ENCODE measurements around the gene CALM1.

CALM1 gene

DNA sequence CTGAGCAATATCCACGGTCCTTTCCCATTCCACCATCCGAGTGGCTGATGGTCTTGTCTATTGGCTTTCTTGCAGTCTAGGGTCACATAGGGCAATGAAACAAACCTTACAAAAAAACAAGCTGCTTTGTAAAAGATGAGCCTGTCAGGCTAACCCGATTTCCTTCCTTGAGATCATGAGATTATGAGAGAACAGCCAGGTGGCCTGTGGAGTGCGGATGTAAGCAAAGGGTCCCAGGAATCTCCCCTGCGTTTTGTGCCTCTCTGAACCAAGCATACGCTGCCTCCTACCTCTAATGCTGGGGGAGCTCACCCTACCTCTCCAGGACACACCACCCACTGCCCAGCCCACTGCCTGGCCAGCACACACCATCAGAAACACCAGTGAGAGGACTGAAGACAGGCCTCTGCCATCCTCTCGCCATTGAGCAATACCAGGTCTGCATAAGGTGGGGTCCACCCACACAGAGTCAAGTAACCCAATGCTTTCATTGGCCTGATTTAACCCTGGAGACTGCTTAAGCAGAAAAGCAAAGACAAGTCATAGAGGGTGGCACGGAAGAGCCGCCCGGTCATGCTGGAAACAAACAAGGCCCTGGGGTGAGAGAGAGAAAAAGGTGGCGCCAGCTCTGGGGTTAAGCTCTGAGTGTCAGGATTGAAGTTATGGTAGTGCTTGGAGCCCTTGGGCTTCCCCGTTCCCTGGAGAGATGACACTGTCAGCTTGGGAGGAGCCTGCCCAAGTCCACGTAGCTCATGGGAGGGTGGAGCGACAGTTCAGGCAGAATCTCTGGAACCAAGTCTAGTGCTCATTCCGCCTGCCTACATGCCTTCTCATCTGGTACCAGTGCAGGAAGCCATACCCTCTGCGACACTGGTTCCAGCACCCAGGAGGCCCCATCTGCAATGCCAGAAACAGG, 46.6 kb downstream of the CALM1 start:
- TF ChIP-seq, protein P1, sequence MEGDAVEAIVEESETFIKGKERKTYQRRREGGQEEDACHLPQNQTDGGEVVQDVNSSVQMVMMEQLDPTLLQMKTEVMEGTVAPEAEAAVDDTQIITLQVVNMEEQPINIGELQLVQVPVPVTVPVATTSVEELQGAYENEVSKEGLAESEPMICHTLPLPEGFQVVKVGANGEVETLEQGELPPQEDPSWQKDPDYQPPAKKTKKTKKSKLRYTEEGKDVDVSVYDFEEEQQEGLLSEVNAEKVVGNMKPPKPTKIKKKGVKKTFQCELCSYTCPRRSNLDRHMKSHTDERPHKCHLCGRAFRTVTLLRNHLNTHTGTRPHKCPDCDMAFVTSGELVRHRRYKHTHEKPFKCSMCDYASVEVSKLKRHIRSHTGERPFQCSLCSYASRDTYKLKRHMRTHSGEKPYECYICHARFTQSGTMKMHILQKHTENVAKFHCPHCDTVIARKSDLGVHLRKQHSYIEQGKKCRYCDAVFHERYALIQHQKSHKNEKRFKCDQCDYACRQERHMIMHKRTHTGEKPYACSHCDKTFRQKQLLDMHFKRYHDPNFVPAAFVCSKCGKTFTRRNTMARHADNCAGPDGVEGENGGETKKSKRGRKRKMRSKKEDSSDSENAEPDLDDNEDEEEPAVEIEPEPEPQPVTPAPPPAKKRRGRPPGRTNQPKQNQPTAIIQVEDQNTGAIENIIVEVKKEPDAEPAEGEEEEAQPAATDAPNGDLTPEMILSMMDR (IDR thresholded peaks at IDR 0.05; ENCODE audit: extremely low read depth, missing control alignments): no peak

DNA sequence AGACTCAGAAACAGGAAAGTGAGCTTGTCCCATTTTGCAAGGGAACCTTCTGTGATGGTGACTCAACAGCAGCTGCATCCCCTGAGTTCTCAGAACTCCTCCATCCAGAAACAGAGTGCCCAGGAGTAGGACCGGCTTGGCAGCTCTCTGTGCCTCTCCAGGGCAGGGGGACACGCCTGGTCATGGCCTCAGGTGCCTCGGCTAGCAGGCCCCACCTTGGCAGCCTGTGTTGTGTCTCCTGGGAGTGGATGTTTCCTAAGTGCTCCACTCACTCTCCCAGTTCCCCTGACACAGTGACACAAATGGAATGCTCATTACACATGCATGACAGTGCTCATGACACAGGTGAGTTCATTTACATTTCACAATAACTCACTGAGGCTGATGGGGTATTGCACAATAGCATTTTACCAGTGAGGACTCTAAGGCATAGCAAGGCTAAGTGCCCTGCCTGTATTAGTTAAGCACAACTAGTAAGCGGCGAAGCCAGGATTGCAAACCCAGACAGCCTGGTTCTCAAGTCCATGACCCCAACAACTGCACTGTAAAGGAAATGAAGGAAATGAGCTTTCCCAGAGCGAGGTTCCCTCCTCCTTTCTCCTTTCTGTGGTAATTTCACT, 47.4 kb downstream of the CALM1 start:
- TF ChIP-seq, protein P1 (IDR thresholded peaks at IDR 0.05; ENCODE audit: extremely low read depth, missing control alignments): no peak
- no peak for DNase-seq (ENCODE audit: low spot score)

More for the DNA sequence above, 46.6 kb downstream of the CALM1 start:
- no peak for DNase-seq (ENCODE audit: low spot score)

DNA sequence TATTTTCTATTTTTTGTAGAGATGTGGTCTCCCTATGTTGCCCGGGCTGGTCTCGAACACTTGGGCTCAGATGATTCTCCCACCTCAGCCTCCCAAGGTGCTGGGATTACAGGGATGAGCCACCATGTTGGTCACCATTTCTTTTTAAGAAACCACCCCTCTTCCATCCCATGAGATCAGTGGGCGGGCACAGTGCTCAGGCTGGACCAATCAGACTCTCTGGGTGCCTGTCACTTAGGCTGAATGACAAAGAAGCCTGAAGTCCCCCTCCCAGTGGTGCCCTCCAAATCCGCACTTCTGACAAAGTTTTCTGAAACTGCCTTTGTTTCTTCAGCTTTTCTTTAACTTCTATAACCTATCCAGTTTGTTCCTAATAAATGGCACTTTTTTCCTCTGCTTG, 48.2 kb downstream of the CALM1 start:
- no peak for DNase-seq (ENCODE audit: low spot score)
- TF ChIP-seq, protein P1 (IDR thresholded peaks at IDR 0.05; ENCODE audit: extremely low read depth, missing control alignments): no peak

DNA sequence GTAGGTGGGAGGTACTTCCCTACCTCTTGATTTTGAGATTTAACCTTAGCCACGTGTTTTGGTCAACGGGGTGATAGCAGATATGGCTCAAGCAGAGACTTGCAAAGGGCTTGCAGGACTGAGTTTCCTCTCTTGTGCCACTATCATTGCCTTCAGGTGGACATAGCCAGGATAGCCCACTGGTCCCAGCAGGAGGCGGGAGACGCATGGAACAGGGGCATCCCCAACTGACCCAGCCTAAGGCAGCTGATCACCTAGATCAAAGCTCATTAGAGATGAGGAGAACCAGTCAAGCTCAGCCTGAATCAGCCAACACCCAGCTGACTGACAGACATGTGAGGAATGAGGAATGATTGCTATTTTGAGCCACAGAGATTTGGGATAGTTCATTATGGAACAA, 49.6 kb downstream of the CALM1 start:
- TF ChIP-seq, protein P1 (IDR thresholded peaks at IDR 0.05; ENCODE audit: extremely low read depth, missing control alignments): no peak
- no peak for DNase-seq (ENCODE audit: low spot score)

DNA sequence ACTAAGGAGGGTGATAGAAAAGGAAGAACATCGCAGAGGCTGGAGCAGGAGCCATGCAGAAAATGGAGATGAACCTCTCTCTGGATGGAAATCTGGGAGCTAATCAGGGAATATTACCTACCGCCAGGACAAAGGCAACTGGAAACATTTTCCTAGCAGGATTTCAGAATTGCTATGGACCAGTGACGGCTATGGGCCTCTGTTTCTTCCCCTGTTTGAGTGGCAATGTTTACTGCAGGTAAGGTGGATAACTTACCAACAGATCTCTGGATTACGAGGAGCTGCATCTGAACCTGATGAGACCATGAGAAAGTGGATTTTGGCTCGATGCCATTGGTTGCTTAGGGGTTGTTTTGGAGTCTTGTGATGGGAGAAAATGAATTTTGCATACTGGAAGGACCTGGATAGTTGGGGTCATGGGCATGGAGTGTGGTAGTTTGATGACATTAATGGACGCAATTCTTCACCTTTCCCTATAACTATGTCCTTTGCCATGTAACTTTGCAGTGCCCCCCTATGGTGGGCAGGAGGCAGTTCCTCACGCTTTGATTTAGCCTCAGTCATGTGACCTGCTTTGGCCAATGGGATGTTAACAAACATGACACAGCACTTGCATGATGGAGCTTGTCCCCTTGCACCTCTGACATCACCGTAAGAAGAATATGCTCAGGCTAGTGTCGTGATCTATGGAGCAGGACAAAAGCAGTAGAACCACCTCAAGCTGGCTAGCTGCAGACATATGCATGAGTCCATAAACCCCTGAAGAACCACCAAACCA, 51.1 kb downstream of the CALM1 start:
- TF ChIP-seq, protein P1 (IDR thresholded peaks at IDR 0.05; ENCODE audit: extremely low read depth, missing control alignments): no peak
- DNase-seq (ENCODE audit: low spot score): no peak

DNA sequence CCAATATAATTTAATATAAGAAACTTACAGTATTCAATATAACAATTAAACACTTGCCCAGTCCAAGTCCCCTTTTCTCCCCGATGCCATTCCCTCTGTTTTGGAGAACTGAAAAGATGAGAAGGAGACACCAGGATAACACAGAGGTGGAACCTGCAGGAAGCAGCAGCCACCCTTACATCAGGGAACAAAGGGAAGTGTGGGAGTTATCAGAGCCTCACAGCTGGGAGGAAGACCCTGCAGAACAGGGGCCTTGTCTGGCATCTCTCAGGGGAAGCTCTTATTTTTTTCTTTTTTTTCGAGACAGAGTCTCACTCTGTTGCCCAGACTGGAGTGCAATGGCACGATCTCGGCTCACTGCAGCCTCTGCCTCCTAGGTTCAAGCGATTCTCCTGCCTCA, 52.6 kb downstream of the CALM1 start:
- DNase-seq (ENCODE audit: low spot score): no peak
- TF ChIP-seq, protein P1 (IDR thresholded peaks at IDR 0.05; ENCODE audit: extremely low read depth, missing control alignments): no peak
